Liver (tissue), 9 donors: Measurements from ENCODE around the gene LRRC40. TPM values are rescaled to one million over a fixed set of nuclear protein-coding genes. Genes with fewer than 3 reads are reported as not detected.
"Not testable (repeated sequence)": the region's sequence is repeated elsewhere in the genome, so short reads cannot be mapped to it uniquely, and the experiment has no call there.

Experiments
- DNase-seq: peaks from one replicate; pipeline ENCODE4 v3.0.0-alpha.2; 2017; ENCODE audit warnings: low spot score
- H3K27ac ChIP-seq, 2 donors: one replicate each; pipeline ENCODE4 v1.7.0; 2013; ENCODE audit warnings: inconsistent platforms in 2 of 2, low read length in 2 of 2, control low read depth in 1 of 2, low read depth in 1 of 2, mild to moderate bottlenecking in 1 of 2
- H3K27me3 ChIP-seq, 4 donors: one replicate each; pipeline versions ENCODE4 v1.6.1 to v1.7.0; 2013; ENCODE audit warnings: low read length in 3 of 4, inconsistent platforms in 1 of 4, mild to moderate bottlenecking in 1 of 4, moderate library complexity in 1 of 4; ENCODE audit not compliant: control insufficient read depth in 4 of 4, insufficient read depth in 4 of 4
- H3K36me3 ChIP-seq, 4 donors: one replicate each; pipeline versions ENCODE4 v1.6.1 to v1.7.0; 2013; ENCODE audit warnings: low read length in 3 of 4, mild to moderate bottlenecking in 3 of 4, low read depth in 1 of 4, moderate library complexity in 1 of 4; ENCODE audit not compliant: control insufficient read depth in 4 of 4, insufficient read depth in 3 of 4
- H3K4me1 ChIP-seq, 4 donors: one replicate each; pipeline versions ENCODE4 v1.6.1 to v1.7.0; 2013; ENCODE audit warnings: low read length in 3 of 4, mild to moderate bottlenecking in 3 of 4, moderate library complexity in 1 of 4; ENCODE audit not compliant: control insufficient read depth in 4 of 4, insufficient read depth in 4 of 4
- H3K4me3 ChIP-seq, 3 donors: one replicate each; pipeline versions ENCODE4 v1.6.1 to v1.7.0; 2013; ENCODE audit warnings: low read length in 3 of 3, control low read depth in 1 of 3, low read depth in 1 of 3, mild to moderate bottlenecking in 1 of 3
- H3K9ac ChIP-seq, 2 donors: one replicate each; pipeline ENCODE4 v1.7.0; 2013; ENCODE audit warnings: low read length in 2 of 2, mild to moderate bottlenecking in 2 of 2, moderate library complexity in 2 of 2, control low read depth in 1 of 2, low read depth in 1 of 2
- H3K9me3 ChIP-seq, 4 donors: one replicate each; pipeline versions ENCODE4 v1.6.1 to v1.7.0; 2013; ENCODE audit warnings: low read length in 3 of 4; ENCODE audit not compliant: control insufficient read depth in 4 of 4
- ATF3 ChIP-seq: IDR thresholded peaks from 2 replicates; pipeline ENCODE4 v1.6.1; 2016; ENCODE audit warnings: antibody characterized with exemption
- FOXA2 ChIP-seq: IDR thresholded peaks from 2 replicates; pipeline ENCODE4 v1.6.1; 2016; ENCODE audit warnings: antibody characterized with exemption
- GABPA ChIP-seq, 2 donors: IDR thresholded peaks in 1 of 2; conservative IDR thresholded peaks in 1 of 2; 2 replicates each; pipeline ENCODE4 v1.6.1; 2016; ENCODE audit warnings: antibody characterized with exemption in 2 of 2, mild to moderate bottlenecking in 1 of 2, moderate library complexity in 1 of 2
- HNF4A ChIP-seq, 2 donors: conservative IDR thresholded peaks; 2 replicates each; pipeline ENCODE4 v1.6.1; 2016; ENCODE audit warnings: antibody characterized with exemption in 2 of 2, mild to moderate bottlenecking in 2 of 2
- HNF4G ChIP-seq: IDR thresholded peaks from 2 replicates; pipeline ENCODE4 v1.6.1; 2016; ENCODE audit warnings: antibody characterized with exemption
- JUND ChIP-seq, 2 donors: IDR thresholded peaks; 2 replicates each; pipeline ENCODE4 v1.6.1; 2016; ENCODE audit warnings: antibody characterized with exemption in 2 of 2
- MAX ChIP-seq: IDR thresholded peaks from 2 replicates; pipeline ENCODE4 v1.6.1; 2016; ENCODE audit warnings: antibody characterized with exemption
- NR2F2 ChIP-seq: IDR thresholded peaks from 2 replicates; pipeline ENCODE4 v1.6.1; 2016; ENCODE audit warnings: antibody characterized with exemption
- YY1 ChIP-seq: IDR thresholded peaks from 2 replicates; pipeline ENCODE4 v1.6.1; 2016; ENCODE audit warnings: antibody characterized with exemption, mild to moderate bottlenecking
- polyA plus RNA-seq, 2 donors: library from polyadenylated mRNA; stranded (reverse) in 1 of 2; unstranded in 1 of 2; fragments of 200-250 nt in 1 of 2; fragments of >200 nt in 1 of 2; fragmentation: Nextera tagmentation in 1 of 2; extraction: Ambion mirVana in 1 of 2; gene quantifications; one replicate each; pipeline versions ENCODE4 v1.2.1 to v1.2.3, GENCODE V29; 2013 to 2015
- total RNA-seq, 2 donors: library from RNA; depleted of rRNA; stranded (reverse); fragments of >200 nt; gene quantifications; one replicate each; pipeline ENCODE4 v1.2.3, GENCODE V29; 2014
- TF ChIP-seq, protein P1 (sequence below): IDR thresholded peaks from 2 replicates; pipeline ENCODE4 v1.6.1; 2016; ENCODE audit warnings: antibody characterized with exemption, mild to moderate bottlenecking
- donor health status: healthy.
- donor health status: healthy.
- donor health status: healthy.
- donor health status: healthy.
- donor health status: healthy.

The LRRC40 gene
- total and polyA plus RNA-seq, 4 donors, result 6.6 to 15.8 (median 10.6) TPM

GRCh38 chr1:70195342-70195741 lies 10.0 kb downstream of the LRRC40 start (continued):
- TF ChIP-seq, protein P1, sequence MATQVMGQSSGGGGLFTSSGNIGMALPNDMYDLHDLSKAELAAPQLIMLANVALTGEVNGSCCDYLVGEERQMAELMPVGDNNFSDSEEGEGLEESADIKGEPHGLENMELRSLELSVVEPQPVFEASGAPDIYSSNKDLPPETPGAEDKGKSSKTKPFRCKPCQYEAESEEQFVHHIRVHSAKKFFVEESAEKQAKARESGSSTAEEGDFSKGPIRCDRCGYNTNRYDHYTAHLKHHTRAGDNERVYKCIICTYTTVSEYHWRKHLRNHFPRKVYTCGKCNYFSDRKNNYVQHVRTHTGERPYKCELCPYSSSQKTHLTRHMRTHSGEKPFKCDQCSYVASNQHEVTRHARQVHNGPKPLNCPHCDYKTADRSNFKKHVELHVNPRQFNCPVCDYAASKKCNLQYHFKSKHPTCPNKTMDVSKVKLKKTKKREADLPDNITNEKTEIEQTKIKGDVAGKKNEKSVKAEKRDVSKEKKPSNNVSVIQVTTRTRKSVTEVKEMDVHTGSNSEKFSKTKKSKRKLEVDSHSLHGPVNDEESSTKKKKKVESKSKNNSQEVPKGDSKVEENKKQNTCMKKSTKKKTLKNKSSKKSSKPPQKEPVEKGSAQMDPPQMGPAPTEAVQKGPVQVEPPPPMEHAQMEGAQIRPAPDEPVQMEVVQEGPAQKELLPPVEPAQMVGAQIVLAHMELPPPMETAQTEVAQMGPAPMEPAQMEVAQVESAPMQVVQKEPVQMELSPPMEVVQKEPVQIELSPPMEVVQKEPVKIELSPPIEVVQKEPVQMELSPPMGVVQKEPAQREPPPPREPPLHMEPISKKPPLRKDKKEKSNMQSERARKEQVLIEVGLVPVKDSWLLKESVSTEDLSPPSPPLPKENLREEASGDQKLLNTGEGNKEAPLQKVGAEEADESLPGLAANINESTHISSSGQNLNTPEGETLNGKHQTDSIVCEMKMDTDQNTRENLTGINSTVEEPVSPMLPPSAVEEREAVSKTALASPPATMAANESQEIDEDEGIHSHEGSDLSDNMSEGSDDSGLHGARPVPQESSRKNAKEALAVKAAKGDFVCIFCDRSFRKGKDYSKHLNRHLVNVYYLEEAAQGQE, result no peak

DNA sequence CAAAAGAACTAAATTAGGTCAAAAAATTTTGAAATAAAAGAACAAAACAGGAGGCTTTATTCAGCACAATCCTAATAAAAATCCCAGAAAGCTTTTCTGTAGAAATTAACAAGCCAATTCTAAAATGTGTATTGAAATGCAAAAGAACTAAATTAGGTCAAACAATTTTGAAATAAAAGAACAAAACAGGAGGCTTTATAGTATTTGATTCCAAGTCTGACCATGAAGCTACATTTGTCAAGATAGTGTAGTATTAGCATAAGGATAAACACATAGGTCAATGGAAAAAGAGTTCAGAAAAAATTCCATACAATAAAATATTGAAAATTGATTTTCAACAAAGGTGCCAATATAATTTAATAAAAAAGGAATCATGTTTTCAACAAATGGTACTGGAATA lies 10.8 kb downstream of the LRRC40 start:
- Histone ChIP-seq H3K9ac (no peak overlapping the region), H3K9me3 (no peaks in the 10 kb centered on the region), H3K27me3 (no peaks in the 10 kb centered on the region), H3K4me1 (no peaks in the 10 kb centered on the region), H3K27ac (no peak overlapping the region), H3K4me3 (no peak overlapping the region), H3K36me3 (no peaks in the 10 kb centered on the region)
- DNase-seq, result no peak
- TF ChIP-seq GABPA (IDR thresholded peaks at IDR 0.05 in 1 of 2, conservative IDR thresholded peaks at IDR 0.05 in 1 of 2) (no peak), JUND (IDR thresholded peaks at IDR 0.05) (no peak), YY1 (no peak), ATF3 (no peak), FOXA2 (no peak), NR2F2 (no peak), HNF4G (no peak)

- DNase-seq, result not testable (repeated sequence)
These were observed 12.9 kb downstream of the LRRC40 start for GRCh38 chr1:70192446-70192845.

GRCh38 chr1:70190180-70190579 lies 15.2 kb downstream of the LRRC40 start:
- no peaks in the 10 kb centered on the region for H3K36me3 ChIP-seq
- TF ChIP-seq, protein P1, result no peak
- TF ChIP-seq HNF4G (no peak), HNF4A (conservative IDR thresholded peaks at IDR 0.05) (no peak), MAX (no peak), ATF3 (no peak)
- H3K27ac ChIP-seq, result no peak overlapping the region
- DNase-seq, result no peak
- H3K9me3 ChIP-seq, result no peaks in the 10 kb centered on the region
- peaks cover 0 to 2% (median 0%) of the 10 kb centered on the region in 4 donors for H3K4me1 ChIP-seq
- H3K4me3 ChIP-seq, result no peak overlapping the region
- no peak overlapping the region for H3K9ac ChIP-seq
- no peaks in the 10 kb centered on the region for H3K27me3 ChIP-seq

More at GRCh38 chr1:70192446-70192845, 12.9 kb downstream of the LRRC40 start:
- not testable (repeated sequence) for H3K4me1 ChIP-seq, H3K4me3 ChIP-seq, H3K27me3 ChIP-seq, H3K36me3 ChIP-seq, H3K9ac ChIP-seq, H3K27ac ChIP-seq, H3K9me3 ChIP-seq
